AG04449 (cell line): ENCODE data around the gene CARTPT.

Experiments
- CTCF ChIA-PET: fragments of 350-600 bp; formaldehyde crosslinking; extraction: SDS; loops from one replicate; lab custom pipeline; 2021; ENCODE audit warnings: antibody characterized with exemption; lab: Yijun Ruan, JAX
- POLR2A ChIA-PET: fragments of 400-600, 350-600 bp; formaldehyde crosslinking; extraction: SDS; loops from one replicate; lab custom pipeline; 2020; ENCODE audit warnings: antibody characterized with exemption, inconsistent platforms; lab: Yijun Ruan, JAX
- DNase-seq: peaks from one replicate; pipeline ENCODE4 v3.0.0-alpha.2; 2010; ENCODE audit warnings: low read depth, low spot score
- H3K4me3 ChIP-seq: 2 replicates; pipeline ENCODE4 v1.5.1; 2011; ENCODE audit warnings: low read depth, mild to moderate bottlenecking, control low read depth, low read length
- CTCF ChIP-seq: IDR thresholded peaks from one replicate; pipeline ENCODE4 v1.5.1; 2011; ENCODE audit warnings: mild to moderate bottlenecking, moderate library complexity, low read length, control low read depth, inconsistent platforms; ENCODE audit not compliant: insufficient read depth; ENCODE audit errors: missing control alignments

The CARTPT gene

GRCh38 chr5:71738662-71739361 lies 19.7 kb downstream of the CARTPT start:
- ChIA-PET POLR2A (no interaction called here), CTCF (interaction anchor here (1.1 kb wide), 1 partner anchor 19 kb away, joined by 5 read pairs; no protein-coding TSS in a partner anchor)
- DNase-seq: no peak
- TF ChIP-seq CTCF: no peak
- no peak overlapping the region for H3K4me3 ChIP-seq

GRCh38 chr5:71740015-71740753 lies 21.1 kb downstream of the CARTPT start:
- ChIA-PET CTCF (interaction anchor here (1.1 kb wide), 1 partner anchor 17 kb away, joined by 5 read pairs; no protein-coding TSS in a partner anchor), POLR2A (no interaction called here)
- H3K4me3 ChIP-seq: no peak overlapping the region
- TF ChIP-seq CTCF: no peak
- DNase-seq: no peak

GRCh38 chr5:71743155-71743554 lies 24.1 kb downstream of the CARTPT start:
- TF ChIP-seq CTCF: no peak
- no peak for DNase-seq
- POLR2A ChIA-PET: no interaction called here
- CTCF ChIA-PET: interaction anchor here (1.1 kb wide), 1 partner anchor 48 kb away, joined by 3 read pairs; no protein-coding TSS in a partner anchor
- H3K4me3 ChIP-seq: no peak overlapping the region

- ChIA-PET CTCF (no interaction called here), POLR2A (no interaction called here)
- no peak for TF ChIP-seq CTCF
- no peak overlapping the region for H3K4me3 ChIP-seq
- no peak for DNase-seq
Observed at GRCh38 chr5:71744009-71744790, 25.1 kb downstream of the CARTPT start.

GRCh38 chr5:71747182-71747581 lies 28.1 kb downstream of the CARTPT start:
- DNase-seq: no peak
- no peak overlapping the region for H3K4me3 ChIP-seq
- POLR2A ChIA-PET: no interaction called here
- TF ChIP-seq CTCF: no peak
- CTCF ChIA-PET: interaction anchor here (1.7 kb wide), 1 partner anchor 10 kb away, joined by 5 read pairs; no protein-coding TSS in a partner anchor

GRCh38 chr5:71748360-71748759 lies 29.3 kb downstream of the CARTPT start:
- CTCF ChIA-PET: no interaction called here
- DNase-seq: no peak
- no peak overlapping the region for H3K4me3 ChIP-seq
- POLR2A ChIA-PET: no interaction called here
- TF ChIP-seq CTCF: no peak
